ENCODE data around the gene HSD17B7.
"Not testable (repeated sequence)": the region's sequence is repeated elsewhere in the genome, so short reads cannot be mapped to it uniquely, and the experiment has no call there.

Gene HSD17B7

DNA sequence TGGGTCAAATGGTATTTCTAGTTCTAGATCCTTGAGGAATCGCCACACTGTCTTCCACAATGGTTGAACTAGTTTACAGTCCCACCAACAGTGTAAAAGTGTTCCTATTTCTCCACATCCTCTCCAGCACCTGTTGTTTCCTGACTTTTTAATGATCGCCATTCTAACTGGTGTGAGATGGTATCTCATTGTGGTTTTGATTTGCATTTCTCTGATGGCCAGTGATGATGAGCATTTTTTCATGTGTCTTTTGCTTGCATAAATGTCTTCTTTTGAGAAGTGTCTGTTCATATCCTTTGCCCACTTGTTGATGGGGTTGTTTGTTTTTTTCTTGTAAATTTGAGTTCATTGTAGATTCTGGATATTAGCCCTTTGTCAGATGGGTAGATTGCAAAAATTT is 17.0 kb downstream of the HSD17B7 start:
- not testable (repeated sequence) for DNase-seq (ENCODE audit: extremely low read depth in 1 of 2, low read depth in 1 of 2)

DNA sequence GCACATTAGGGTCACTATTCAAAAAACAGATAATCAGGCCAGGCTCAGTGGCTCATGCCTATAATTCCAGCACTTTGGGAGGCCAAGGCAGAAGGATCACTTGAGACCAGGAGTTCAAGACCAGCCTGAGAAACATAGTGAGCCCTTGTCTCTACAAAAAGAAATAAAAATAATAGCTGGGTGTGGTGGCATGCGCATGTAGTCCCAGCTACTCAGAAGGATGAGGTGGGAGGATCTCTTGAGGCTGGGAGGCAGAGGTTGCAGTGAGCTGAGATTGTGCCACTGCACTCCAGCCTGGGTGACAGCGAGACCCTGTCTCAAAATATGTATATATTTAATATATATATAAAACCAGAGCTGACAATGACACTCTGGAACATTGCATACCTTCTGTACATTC is 21.9 kb downstream of the HSD17B7 start:
- not testable (repeated sequence) for DNase-seq (ENCODE audit: extremely low read depth in 1 of 2, low read depth in 1 of 2)

DNA sequence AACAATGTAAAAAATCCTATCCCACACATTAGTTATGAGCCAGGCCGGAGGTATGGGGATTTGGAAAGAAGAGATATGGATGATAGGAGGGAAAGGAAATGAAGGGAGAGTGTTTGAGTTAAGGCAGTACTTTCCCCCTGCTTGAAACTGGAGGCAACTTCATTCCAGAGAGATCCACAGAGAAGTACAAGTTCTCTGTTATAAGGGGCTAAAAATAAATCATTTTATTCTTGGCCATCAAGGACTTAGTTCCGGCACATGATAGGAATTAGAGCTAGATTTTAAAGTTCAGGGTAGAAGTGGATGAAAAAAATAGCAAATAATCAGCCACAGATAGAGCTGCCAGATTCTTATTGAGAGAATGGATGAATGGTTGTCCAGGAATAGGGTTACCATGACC is 27.6 kb downstream of the HSD17B7 start:
- DNase-seq (ENCODE audit: extremely low read depth in 1 of 2, low read depth in 1 of 2) = not testable (repeated sequence)

DNA sequence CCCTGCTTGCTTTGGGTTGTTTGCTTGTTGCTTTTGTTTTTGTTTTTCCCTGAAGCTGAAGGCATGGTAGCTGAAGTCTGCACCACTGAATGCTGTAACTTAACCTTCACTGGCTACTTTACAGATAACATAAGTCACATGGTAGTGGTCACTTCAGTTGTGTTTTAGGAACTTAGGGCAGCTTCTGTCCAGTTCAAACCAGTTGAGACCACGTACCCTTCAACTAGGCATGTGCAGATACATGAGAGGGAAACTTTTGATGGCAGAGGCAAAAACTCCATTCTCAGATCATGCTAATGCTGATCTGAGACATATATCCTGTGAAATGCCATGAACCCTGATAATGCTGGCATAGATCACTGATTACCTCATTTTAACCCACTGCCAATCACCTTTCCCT is 28.2 kb downstream of the HSD17B7 start:
- not testable (repeated sequence) for DNase-seq (ENCODE audit: extremely low read depth in 1 of 2, low read depth in 1 of 2)

DNA sequence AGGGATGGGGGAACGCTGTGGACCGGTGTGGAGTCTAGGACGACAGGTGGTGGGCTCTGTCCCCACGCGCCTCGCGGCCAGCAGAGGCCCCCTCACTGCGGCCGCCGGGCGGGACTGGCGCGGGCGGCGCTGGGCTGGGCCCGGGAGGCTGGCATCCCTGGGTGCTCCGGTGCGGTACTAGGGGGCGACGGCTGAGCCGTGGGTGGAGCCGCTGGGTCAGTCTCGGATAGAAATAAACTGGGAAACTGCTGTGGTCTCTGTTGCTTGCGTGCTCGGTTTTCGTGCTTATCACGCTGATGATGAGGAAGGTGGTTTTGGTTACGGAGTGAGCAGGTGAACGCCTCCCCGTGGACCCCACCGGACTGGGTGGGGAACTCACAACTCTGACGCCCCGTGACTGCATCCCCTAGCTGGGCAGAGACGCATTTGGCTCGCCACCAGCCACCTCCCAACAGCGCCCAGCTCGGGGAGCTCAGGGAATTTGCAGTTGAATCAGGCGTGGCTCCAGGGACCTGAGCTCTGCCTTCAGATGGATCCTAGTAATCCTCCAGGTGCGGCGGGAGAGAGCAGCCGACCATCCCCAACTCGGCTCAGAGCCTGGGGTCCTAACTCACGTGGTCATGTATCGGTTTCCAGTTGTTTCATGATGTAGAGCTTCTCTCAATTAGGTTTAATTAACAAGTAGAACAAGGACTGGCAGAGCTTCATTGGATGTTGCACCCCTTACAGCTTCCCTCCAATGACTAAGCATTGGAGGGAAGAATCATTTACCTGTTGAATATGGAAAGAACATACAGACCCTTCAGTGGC is 32.1 kb downstream of the HSD17B7 start:
- DNase-seq (ENCODE audit: extremely low read depth in 1 of 2, low read depth in 1 of 2) = no peak

DNA sequence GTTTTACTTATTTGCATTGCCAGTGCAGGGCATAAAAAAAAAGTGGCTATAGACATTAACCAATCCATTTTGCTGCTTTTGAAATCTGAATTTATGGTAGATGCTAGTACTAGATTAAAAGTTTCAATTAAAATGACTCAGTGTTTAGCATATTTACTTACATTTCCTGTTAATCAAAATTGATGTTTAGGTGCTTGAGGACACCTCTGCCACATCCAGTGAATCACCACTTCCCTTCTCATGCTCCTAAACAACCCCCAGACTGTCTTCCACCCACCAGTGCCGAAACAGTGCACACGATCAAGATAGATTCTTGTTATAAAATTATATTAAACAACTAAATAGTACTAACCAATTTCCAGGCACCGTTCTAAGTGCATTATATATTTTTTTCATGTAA is 32.7 kb downstream of the HSD17B7 start:
- DNase-seq (ENCODE audit: extremely low read depth in 1 of 2, low read depth in 1 of 2) = no peak

DNA sequence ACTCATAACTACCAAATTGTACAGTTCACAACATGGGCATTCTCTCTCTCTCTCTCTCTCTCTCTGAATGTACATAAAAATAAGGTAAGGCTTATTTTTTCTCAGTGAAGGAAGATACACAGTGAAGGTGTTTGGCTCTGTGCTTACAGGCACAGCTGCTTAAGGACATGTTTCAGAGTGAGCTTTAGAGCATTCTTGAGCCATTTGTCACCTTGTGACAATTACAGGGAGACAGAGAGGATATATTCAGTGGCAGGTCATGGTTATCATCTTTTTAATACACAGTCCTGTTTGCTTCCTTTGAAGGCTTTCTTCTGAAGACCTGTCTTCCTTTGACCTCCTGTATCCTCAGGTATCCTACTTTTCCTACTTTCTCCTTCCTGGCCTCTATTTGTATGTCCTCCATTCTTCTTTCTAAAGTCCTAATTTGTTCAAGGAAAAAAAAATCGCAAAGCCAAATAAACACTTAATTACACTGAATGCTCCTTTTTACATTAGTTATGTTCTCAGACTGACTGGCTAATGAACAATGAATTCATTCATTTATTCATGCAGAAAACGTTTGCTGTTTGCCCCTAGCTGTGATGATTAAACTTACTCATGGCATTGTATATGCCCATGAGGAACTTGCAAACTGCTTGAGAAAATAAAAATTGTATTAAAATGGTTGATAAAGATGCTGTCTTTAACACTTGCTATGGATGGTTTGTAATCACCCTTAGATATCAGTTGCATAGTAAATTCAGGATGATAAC is 33.4 kb downstream of the HSD17B7 start:
- DNase-seq (ENCODE audit: extremely low read depth in 1 of 2, low read depth in 1 of 2) = no peak

DNA sequence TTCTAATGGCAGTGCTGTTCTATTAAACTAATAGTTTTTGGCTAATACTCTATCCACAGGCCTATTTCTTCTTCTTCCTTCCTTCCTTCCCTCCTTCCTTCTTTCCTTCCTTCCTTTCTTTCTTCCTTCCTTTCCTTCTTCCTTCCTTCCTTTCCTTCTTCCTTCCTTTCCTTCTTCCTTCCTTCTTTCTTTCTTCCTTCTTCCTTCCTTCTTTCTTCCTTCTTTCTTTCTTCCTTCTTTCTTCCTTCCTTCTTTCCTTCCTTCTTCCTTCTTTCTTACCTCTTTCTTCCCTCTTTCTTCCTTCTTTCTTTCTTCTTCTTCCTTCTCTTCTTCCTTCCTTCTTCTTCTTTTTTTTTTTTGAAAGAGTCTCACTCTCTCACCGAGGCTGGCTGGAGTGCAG is 38.8 kb downstream of the HSD17B7 start:
- no peak for DNase-seq (ENCODE audit: extremely low read depth in 1 of 2, low read depth in 1 of 2)

DNA sequence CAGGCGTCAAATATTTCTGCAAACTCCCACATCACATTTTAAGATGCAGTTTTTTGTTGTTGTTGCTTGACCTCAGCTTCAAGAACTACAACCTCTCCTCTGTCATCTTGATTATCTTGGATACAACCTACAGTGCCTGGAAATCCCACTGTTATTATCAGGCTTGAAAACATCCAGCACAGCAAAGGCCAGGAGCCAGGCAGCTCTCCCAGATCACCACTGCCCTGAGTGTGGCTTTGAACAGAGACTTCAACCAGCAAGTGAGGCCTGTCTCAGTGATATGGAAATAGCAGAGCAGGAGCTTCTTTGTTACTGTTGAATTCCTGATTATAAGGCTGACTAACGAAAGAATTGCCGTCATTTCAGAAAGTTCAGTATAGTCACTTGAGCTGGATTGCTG is 42.0 kb downstream of the HSD17B7 start:
- DNase-seq (ENCODE audit: extremely low read depth in 1 of 2, low read depth in 1 of 2) = no peak

DNA sequence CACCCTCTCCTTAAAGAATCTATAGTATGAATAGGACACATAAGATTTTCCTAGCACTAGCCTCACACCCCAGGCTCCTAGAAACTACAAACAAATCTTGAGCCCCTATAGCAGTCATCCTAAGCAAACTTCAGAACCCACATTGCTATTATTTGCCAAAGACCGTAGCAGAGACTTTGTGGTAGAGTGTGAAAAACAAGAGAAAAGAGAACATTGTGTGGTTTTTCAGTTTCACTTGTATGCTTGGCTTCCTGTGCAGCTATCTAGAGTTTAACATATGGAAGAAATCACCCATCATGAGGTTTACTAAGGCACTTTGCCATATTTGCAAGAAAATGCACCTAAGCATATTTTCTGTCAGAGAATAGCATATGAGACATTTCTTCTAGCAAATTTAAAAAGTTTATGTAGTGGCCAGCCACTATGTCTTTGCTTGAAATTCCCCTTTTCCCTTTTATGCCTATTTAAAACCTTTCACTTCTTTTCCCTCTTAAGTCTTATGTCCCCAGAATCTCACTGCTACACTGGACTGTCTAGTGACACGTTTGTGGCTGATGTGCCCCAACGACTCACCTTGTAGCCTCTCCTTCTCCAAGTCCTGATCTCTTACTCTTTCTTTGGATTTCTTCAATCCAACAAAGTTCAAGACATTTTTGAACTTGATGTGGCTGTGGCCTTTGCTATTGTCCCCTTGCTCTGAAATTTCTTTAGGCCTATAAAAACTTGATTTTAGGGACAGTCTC is 44.8 kb downstream of the HSD17B7 start:
- no peak for DNase-seq (ENCODE audit: extremely low read depth in 1 of 2, low read depth in 1 of 2)

DNA sequence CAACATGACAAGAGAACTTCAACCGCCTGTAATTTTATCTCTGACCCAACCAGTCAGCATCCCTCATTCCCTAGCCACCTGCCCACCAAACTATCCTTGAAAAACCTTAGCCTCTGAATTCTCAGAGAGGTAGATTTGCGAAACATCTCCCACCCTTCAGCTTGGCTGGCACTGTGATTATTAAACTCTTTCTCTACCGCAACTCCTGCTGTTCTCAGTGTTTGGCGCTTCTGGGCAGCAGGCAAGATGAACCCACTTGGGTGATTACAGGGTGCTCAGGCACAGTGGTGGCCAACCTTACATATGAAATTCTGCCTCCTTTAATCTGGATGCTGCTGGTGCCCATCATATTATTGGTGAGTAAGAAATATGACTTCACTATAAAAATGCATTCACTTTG is 48.4 kb downstream of the HSD17B7 start:
- DNase-seq (ENCODE audit: extremely low read depth in 1 of 2, low read depth in 1 of 2) = no peak

DNA sequence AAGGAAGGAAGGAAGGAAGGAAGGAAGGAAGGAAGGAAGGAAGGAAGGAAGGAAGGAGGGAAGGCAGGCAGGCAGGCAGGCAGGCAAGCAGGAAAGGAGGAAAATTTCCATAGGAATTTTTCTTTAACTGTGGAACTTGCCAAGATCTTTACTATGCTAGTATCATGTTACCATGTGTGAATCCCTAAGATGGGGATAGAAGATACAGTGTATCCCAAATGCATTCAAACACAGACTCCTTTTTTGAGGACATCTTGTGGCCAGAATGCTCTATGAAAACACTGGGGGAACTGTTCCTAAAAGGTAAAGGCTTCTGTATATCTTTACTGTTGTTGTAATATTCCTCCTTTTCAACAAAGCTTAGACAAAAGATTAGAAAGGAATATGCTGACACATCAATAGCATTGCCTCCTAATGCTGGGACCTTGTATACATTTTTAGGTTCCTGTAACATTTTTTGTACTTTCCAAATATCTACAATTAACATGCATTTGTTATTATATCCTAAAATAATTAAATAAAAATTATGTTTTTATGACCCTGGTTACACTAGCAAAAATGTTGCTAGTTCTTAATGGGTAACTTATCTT is 49.8 kb downstream of the HSD17B7 start:
- DNase-seq (ENCODE audit: extremely low read depth in 1 of 2, low read depth in 1 of 2) = no peak

DNA sequence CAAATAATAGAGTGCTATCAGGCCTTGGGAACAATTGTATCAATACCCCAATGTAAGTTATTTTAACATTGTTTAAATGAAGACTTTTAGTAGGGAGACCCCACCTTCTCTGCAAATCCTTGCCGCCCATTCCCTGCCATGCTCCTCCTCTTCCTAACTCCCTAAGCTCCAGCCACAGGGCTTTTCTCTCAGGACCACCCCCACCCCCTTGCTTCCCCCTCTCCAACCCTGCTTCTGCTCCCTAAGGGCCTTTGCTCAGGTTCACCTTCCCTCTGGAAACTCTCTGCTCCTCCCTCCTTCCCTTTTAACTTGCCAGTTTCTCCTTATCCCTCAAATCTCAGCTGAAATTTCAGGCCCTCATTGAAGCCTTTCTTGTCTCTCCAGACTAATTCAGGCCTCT is 53.7 kb downstream of the HSD17B7 start:
- no peak for DNase-seq (ENCODE audit: extremely low read depth in 1 of 2, low read depth in 1 of 2)

DNA sequence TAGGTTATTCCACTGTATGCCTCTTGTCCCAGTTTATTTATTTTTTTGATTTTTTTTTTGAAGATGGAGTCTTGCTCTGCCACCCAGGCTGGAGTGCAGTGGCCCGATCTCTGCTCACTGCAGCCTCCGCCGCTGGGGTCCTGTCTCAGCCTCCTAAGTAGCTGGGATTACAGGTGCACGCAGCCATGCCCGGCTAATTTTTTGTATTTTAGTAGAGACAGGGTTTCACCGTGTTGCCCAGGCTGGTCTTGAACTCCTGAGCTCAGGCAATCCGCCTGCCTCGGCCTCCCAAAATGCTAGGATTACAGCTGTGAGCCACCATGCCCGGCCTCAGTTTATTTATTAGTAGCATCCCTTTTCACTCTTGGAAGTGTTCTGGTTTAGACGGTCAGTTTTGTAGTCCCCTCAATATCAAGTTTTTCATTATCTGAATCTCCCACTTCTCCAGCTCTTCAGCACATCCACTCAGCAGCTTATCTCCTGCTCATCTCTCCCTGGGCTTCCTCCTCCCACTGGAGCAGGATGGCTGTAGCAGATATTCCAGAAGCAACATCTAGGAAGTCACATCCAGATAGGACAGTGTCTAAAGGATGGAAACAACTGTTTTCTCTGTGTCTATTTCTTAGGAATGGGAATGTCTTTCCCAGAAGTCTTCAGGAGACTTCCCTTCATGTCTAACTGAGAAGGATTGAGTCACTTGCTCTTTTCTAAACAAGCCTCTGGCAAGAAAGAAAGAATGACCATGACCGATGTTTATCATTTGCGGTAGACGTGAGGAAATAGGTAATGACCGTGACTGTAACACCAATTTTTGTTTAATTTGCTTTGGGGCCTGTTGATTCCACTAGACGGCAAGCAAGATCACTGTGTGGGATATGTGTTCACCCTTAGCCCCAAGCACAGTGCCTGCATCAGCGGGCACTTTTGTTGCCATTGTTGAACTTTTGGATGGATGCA is 56.0 kb downstream of the HSD17B7 start:
- DNase-seq (ENCODE audit: extremely low read depth in 1 of 2, low read depth in 1 of 2) = no peak

DNA sequence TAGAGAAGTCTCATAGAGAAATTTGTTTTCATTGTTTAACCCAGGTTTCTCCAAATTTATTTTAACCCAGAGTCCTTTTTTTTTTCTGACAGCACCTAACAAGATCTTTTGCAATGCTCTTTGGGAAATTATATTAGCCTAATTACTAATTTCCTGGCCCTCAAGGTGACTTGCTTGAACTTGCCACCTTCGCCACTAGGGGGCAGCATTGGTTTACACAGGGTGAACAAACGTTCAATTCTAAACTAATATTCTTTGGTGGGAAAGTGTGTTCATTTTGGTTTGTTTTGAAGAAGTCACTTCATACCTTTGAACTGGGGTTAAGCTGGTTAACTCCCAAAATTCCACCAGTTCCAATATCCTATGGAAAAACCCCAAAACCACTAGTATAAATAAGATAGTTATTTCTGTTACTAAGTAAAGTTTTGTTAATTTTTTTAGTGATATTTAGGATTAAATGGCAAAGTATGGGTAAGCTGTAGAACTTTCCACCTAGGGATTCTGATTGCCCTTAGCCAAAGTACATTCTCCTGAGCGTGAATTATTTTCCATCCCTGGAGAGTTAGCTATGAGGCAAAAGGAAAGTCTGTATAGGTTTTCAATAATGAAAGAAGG is 57.4 kb downstream of the HSD17B7 start:
- DNase-seq (ENCODE audit: extremely low read depth in 1 of 2, low read depth in 1 of 2) = peak; percentile 42 to 72

DNA sequence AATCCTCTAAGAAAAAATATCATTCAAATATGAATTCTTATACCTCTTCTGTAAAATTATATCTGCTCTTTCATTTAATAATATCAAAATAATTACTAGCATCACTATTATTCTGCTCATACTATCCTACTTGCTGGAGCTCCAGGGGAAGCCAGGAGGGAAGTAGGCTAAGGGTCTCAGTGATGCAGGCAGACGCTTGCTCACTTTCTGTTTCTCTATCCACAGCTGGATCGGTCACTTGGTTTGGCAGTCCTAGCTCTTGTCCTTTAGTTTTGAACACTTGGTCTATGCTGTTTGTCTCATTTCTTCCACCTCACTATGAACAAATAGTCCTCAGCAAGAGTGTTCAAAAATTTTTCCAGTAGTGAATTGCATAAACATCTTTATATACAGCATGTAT is 59.2 kb downstream of the HSD17B7 start:
- DNase-seq (ENCODE audit: extremely low read depth in 1 of 2, low read depth in 1 of 2) = no peak

DNA sequence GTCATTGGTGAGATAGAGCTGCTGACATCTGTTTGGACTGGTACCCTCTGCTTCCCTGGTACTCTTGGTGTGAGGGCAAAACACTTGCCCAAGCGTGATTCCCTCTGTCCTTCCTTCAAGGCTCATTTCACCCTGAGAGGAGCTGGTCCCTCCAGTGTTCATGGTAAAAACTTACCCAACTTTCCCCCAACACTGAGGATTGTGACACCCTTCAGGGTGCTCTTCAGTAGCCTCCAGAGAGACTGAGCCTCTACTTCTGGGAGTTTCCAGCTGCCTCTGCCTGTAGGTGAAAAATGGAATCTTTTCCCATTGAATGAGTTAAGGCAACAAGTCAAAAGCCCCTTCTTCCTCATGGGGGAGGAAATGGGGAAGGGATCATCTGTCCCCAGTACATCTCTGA is 60.8 kb downstream of the HSD17B7 start:
- DNase-seq (ENCODE audit: extremely low read depth in 1 of 2, low read depth in 1 of 2) = no peak

DNA sequence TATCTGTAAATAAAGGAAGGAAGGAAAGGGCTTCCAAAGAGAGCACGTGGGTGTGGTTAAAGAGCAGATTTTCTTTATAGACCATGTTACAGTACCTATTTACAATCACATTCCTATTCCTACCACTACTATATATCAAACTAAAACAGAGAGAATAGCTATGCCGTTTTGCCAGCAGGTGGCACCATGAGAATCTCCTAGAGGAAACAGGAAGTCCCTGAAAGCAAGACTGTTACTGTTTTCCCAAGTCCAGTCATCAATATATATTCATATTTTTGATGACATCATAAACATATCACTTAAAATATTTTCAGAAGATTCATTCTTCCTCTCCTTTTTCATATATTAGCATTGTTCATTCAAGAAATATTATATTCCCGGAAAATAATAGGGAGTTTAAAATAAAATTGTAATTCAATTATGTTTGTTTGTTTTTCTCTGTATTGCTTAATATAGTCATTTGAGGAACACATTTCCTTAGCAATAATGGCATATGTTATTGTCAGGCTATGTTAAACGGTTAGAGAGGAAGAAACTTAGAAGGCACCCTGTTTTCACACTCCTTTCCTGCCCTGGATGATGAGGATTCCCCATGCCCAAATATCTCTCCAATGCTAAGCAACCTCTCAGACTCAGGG is 63.9 kb downstream of the HSD17B7 start:
- peak in 1 of 2 donors; percentile 20 for DNase-seq (ENCODE audit: extremely low read depth in 1 of 2, low read depth in 1 of 2)

DNA sequence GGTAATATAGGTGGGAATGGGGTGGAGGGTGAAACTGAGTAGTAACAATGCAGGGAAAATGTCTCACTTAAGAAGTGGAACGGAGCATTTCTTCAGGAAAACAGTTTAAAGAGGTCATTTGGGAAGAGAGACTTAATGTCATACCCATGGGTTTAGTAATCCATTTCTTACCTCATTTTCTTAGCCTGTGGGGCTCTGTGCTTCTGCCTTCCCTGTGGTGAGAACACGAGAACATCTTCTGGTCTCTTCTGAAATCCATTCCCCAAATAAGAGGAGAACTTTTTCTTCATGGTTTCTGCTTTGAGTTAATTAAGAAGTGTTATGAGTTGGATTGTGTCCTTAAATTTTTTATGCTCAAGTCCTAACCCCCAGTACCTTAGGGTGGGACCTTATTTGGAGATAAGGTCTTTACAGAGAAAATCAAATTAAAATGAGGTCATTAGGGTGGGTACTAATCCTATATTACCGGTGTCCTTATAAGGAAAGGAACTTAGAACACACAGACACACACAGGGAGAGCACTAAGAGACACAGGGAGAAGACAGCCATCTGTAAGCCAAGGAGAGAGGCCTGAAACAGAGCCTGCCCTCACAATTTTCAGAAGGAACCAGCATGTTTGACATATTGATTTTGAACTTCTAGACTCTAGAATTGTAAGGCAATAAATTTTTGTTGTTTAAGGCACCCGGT is 65.1 kb downstream of the HSD17B7 start:
- DNase-seq (ENCODE audit: extremely low read depth in 1 of 2, low read depth in 1 of 2) = no peak
